HepG2 (cell line): ENCODE measurements around the gene PALM3. TPM values are rescaled to one million over a fixed set of nuclear protein-coding genes. Genes with fewer than 3 reads are reported as not detected.

Source experiments
- DMAP1 ChIP-seq: IDR thresholded peaks from 2 replicates; pipeline ENCODE4 v1.6.1; 2016
- GLI4 ChIP-seq: sonication (generic); formaldehyde crosslinking; IDR thresholded peaks from 2 replicates; pipeline ENCODE4 v1.5.1; 2020; ENCODE audit warnings: missing genetic modification reagents, mild to moderate bottlenecking, moderate library complexity, borderline replicate concordance
- HNRNPH1 ChIP-seq: fragments of 200-400 bp; formaldehyde crosslinking; optimal IDR thresholded peaks from 2 replicates; pipeline ENCODE3; 2017; ENCODE audit warnings: mild to moderate bottlenecking, low read depth, low read length
- IKZF4 ChIP-seq: sonication (generic); formaldehyde crosslinking; IDR thresholded peaks from 2 replicates; pipeline ENCODE4 v1.5.1; 2020; ENCODE audit warnings: borderline replicate concordance, mild to moderate bottlenecking, low read depth, missing genetic modification reagents; ENCODE audit errors: not compliant biosample characterization
- NAIF1 ChIP-seq: sonication (generic); formaldehyde crosslinking; IDR thresholded peaks from 2 replicates; pipeline ENCODE4 v1.5.0; 2020; ENCODE audit warnings: mild to moderate bottlenecking, missing genetic modification reagents, borderline replicate concordance
- NCOA1 ChIP-seq: sonication (generic); formaldehyde crosslinking; IDR thresholded peaks from 2 replicates; pipeline ENCODE4 v1.9.0; 2021; ENCODE audit warnings: missing genetic modification reagents
- SMYD3 ChIP-seq: sonication (generic); formaldehyde crosslinking; IDR thresholded peaks from 2 replicates; pipeline ENCODE4 v1.8.1; 2023; ENCODE audit warnings: mild to moderate bottlenecking, missing genetic modification reagents
- SOX13 ChIP-seq, 3 experiments: fragments of 450-650 bp in 1 of 3; sonication (generic) in 1 of 3; formaldehyde crosslinking in 1 of 3; IDR thresholded peaks in 2 of 3; conservative IDR thresholded peaks in 1 of 3; 2 replicates each; pipeline versions ENCODE4 v1.5.0 to v1.6.1; 2016 to 2020; ENCODE audit warnings: antibody characterized with exemption in 1 of 3, mild to moderate bottlenecking in 1 of 3, missing compliant biosample characterization in 1 of 3, missing genetic modification reagents in 1 of 3, moderate library complexity in 1 of 3
- TCF7L2 ChIP-seq: IDR thresholded peaks from 2 replicates; pipeline ENCODE4 v1.6.1; 2011; ENCODE audit warnings: mild to moderate bottlenecking, low read depth, low read length, moderate library complexity
- YY1 ChIP-seq: IDR thresholded peaks from 2 replicates; pipeline ENCODE4 v1.6.1; 2011; ENCODE audit warnings: low read length, low read depth, moderate library complexity, mild to moderate bottlenecking; ENCODE audit not compliant: insufficient read depth, insufficient replicate concordance
- ZBTB38 ChIP-seq: sonication (generic); formaldehyde crosslinking; IDR thresholded peaks from 2 replicates; pipeline ENCODE4 v1.5.1; 2020; ENCODE audit warnings: mild to moderate bottlenecking, missing genetic modification reagents
- ZC3H13 ChIP-seq: sonication (generic); formaldehyde crosslinking; IDR thresholded peaks from 2 replicates; pipeline ENCODE4 v1.8.1; 2023; ENCODE audit warnings: mild to moderate bottlenecking, missing genetic modification reagents, moderate library complexity
- ZNF274 ChIP-seq: sonication (generic); formaldehyde crosslinking; IDR thresholded peaks from 2 replicates; pipeline ENCODE4 v1.5.1; 2020; ENCODE audit warnings: mild to moderate bottlenecking, missing genetic modification reagents
- ZNF382 ChIP-seq: sonication (generic); formaldehyde crosslinking; IDR thresholded peaks from 2 replicates; pipeline ENCODE4 v1.5.0; 2020; ENCODE audit warnings: missing genetic modification reagents, mild to moderate bottlenecking, borderline replicate concordance
- ZNF563 ChIP-seq: sonication (generic); formaldehyde crosslinking; IDR thresholded peaks from 2 replicates; pipeline ENCODE4 v1.8.0; 2022; ENCODE audit warnings: mild to moderate bottlenecking, moderate library complexity, missing genetic modification reagents
- ZNF572 ChIP-seq: sonication (generic); formaldehyde crosslinking; IDR thresholded peaks from 2 replicates; pipeline ENCODE4 v1.5.1; 2020; ENCODE audit warnings: mild to moderate bottlenecking, missing genetic modification reagents
- ZNF607 ChIP-seq: sonication (generic); formaldehyde crosslinking; IDR thresholded peaks from 2 replicates; pipeline ENCODE4 v1.5.1; 2020; ENCODE audit warnings: missing genetic modification reagents, mild to moderate bottlenecking, borderline replicate concordance
- ZNF615 ChIP-seq: sonication (generic); formaldehyde crosslinking; IDR thresholded peaks from 2 replicates; pipeline ENCODE4 v1.5.0; 2020; ENCODE audit warnings: mild to moderate bottlenecking, missing genetic modification reagents, borderline replicate concordance
- ZSCAN20 ChIP-seq: sonication (generic); formaldehyde crosslinking; IDR thresholded peaks from 2 replicates; pipeline ENCODE4 v1.4.0; 2020; ENCODE audit warnings: missing genetic modification reagents, mild to moderate bottlenecking, borderline replicate concordance
- polyA plus RNA-seq, 8 experiments: library from polyadenylated mRNA; depleted of rRNA in 3 of 8; stranded (reverse) in 7 of 8; unstranded in 1 of 8; fragments of >200 nt; fragmentation: Illumina TruSeq in 4 of 8; extraction: Trizol in 4 of 8; gene quantifications; 2 replicates each; pipeline versions ENCODE4 v1.2.1 to v1.2.3, GENCODE V29; 2011 to 2016; ENCODE audit warnings: low read depth in 4 of 8, missing spikeins in 1 of 8, mixed read lengths in 1 of 8; ENCODE audit not compliant: insufficient read depth in 1 of 8
- total RNA-seq, 5 experiments: library from RNA; depleted of rRNA; stranded (reverse); fragments of >200 nt; fragmentation: Illumina TruSeq; extraction: Trizol; gene quantifications; 2 replicates each; pipeline ENCODE4 v1.2.3, GENCODE V29; 2016; ENCODE audit warnings: low read depth in 1 of 5
- TF ChIP-seq, protein P1 (sequence below): sonication (generic); formaldehyde crosslinking; IDR thresholded peaks from 2 replicates; pipeline ENCODE4 v1.4.0; 2020; ENCODE audit warnings: mild to moderate bottlenecking, missing genetic modification reagents
- TF ChIP-seq, protein P2 (sequence below): sonication (generic); formaldehyde crosslinking; IDR thresholded peaks from 2 replicates; pipeline ENCODE4 v1.4.0; 2020; ENCODE audit warnings: missing genetic modification reagents
- TF ChIP-seq, protein P3 (sequence below): sonication (generic); formaldehyde crosslinking; IDR thresholded peaks from 2 replicates; pipeline ENCODE4 v1.4.0; 2020; ENCODE audit warnings: missing genetic modification reagents

PALM3 gene
- total and polyA plus RNA-seq, 2 of the 13 experiments (the other 11 are each of a cell fraction or from before 2014, with no cell fraction given), result 0.79 to 2.4 TPM

DNA sequence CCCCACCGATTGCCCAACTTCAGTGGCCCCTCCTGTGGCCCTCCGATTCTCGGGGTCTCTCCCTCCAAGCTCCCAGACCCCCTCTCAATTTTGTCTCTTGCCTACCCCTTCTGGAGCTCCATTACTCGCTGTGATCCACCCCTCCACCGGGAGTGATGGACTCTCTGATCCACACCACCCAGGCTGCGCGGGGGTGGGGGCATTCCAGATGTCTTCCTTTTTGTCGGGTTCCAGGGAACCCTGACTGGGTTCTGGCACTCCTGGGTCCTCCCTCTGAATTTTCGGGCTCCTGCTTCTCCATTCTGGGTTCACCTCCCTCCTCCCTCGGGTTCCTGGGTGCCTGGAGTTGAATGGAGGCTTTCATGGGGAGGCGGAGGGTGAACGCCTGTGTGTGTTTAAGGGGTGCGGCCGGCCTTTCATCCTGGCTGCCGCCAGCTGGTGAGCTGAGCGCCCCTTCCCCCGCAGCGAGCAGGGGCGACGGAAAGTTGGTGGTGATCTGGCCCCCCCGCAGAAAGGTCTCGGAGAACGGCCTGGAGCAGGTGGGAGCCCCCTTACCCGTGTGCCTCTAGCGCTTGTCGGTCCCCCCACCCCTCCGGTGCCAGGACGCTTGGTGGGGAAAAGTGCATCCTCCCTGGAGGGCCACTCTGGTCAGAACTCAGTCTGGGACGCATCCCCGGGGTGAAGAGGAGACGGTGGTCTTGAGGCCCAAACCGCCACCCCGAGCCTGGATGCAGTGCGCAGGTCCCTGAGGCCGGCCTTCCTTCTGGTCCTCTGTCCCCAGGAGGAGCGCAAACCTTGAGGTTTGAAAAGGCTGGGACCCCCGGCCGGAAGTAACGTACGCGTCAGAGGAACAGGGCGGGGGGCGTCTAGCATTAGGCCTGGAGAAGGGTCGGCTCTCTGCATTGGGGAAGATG is 12.3 kb upstream of the PALM3 start (continued):
- TF ChIP-seq, protein P1, sequence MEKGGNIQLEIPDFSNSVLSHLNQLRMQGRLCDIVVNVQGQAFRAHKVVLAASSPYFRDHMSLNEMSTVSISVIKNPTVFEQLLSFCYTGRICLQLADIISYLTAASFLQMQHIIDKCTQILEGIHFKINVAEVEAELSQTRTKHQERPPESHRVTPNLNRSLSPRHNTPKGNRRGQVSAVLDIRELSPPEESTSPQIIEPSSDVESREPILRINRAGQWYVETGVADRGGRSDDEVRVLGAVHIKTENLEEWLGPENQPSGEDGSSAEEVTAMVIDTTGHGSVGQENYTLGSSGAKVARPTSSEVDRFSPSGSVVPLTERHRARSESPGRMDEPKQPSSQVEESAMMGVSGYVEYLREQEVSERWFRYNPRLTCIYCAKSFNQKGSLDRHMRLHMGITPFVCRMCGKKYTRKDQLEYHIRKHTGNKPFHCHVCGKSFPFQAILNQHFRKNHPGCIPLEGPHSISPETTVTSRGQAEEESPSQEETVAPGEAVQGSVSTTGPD (CRISPR knock-in tag), result no peak
- TF ChIP-seq, protein P2, sequence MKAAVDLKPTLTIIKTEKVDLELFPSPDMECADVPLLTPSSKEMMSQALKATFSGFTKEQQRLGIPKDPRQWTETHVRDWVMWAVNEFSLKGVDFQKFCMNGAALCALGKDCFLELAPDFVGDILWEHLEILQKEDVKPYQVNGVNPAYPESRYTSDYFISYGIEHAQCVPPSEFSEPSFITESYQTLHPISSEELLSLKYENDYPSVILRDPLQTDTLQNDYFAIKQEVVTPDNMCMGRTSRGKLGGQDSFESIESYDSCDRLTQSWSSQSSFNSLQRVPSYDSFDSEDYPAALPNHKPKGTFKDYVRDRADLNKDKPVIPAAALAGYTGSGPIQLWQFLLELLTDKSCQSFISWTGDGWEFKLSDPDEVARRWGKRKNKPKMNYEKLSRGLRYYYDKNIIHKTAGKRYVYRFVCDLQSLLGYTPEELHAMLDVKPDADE, result no peak
- TF ChIP-seq ZNF572 (CRISPR knock-in tag) (0 out of 2 replicates have a peak, but pooled peaks have one; percentile 12), NCOA1 (no peak), SMYD3 (CRISPR knock-in tag) (no peak), IKZF4 (CRISPR knock-in tag) (peak; percentile 31), DMAP1 (CRISPR knock-in tag) (peak; percentile 37; the same call in 1 of the 2 replicates), ZNF274 (CRISPR knock-in tag) (0 out of 2 replicates have a peak, but pooled peaks have one; percentile 52), HNRNPH1 (no peak), ZC3H13 (CRISPR knock-in tag) (no peak), ZNF615 (CRISPR knock-in tag) (no peak), GLI4 (CRISPR knock-in tag) (peak; percentile 76; the same call in 1 of the 2 replicates), NAIF1 (CRISPR knock-in tag) (0 out of 2 replicates have a peak, but pooled peaks have one; percentile 51), ZNF607 (CRISPR knock-in tag) (0 out of 2 replicates have a peak, but pooled peaks have one; percentile 15), ZSCAN20 (CRISPR knock-in tag) (no peak), ZBTB38 (CRISPR knock-in tag) (no peak), TCF7L2 (no peak), YY1 (peak; percentile 2), ZNF563 (CRISPR knock-in tag) (no peak), SOX13 (IDR thresholded peaks at IDR 0.05) (no peak), SOX13 (CRISPR knock-in tag; conservative IDR thresholded peaks at IDR 0.05 in 1 of 2, IDR thresholded peaks at IDR 0.05 in 1 of 2) (0 out of 4 replicates have a peak, but pooled peaks of 1 of the 2 experiments have one; percentile 4), ZNF382 (CRISPR knock-in tag) (no peak)
- TF ChIP-seq, protein P3, sequence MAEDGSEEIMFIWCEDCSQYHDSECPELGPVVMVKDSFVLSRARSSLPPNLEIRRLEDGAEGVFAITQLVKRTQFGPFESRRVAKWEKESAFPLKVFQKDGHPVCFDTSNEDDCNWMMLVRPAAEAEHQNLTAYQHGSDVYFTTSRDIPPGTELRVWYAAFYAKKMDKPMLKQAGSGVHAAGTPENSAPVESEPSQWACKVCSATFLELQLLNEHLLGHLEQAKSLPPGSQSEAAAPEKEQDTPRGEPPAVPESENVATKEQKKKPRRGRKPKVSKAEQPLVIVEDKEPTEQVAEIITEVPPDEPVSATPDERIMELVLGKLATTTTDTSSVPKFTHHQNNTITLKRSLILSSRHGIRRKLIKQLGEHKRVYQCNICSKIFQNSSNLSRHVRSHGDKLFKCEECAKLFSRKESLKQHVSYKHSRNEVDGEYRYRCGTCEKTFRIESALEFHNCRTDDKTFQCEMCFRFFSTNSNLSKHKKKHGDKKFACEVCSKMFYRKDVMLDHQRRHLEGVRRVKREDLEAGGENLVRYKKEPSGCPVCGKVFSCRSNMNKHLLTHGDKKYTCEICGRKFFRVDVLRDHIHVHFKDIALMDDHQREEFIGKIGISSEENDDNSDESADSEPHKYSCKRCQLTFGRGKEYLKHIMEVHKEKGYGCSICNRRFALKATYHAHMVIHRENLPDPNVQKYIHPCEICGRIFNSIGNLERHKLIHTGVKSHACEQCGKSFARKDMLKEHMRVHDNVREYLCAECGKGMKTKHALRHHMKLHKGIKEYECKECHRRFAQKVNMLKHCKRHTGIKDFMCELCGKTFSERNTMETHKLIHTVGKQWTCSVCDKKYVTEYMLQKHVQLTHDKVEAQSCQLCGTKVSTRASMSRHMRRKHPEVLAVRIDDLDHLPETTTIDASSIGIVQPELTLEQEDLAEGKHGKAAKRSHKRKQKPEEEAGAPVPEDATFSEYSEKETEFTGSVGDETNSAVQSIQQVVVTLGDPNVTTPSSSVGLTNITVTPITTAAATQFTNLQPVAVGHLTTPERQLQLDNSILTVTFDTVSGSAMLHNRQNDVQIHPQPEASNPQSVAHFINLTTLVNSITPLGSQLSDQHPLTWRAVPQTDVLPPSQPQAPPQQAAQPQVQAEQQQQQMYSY (CRISPR knock-in tag), result no peak
